Right hindlimb (tissue), 1 donor: ENCODE measurements around the gene TNKS2.
"Not testable (repeated sequence)": the region's sequence is repeated elsewhere in the genome, so short reads cannot be mapped to it uniquely, and the experiment has no call there.

Experiments
- DNase-seq: peaks from one replicate; pipeline ENCODE4 v3.0.0-alpha.2; 2018

The TNKS2 gene

DNA sequence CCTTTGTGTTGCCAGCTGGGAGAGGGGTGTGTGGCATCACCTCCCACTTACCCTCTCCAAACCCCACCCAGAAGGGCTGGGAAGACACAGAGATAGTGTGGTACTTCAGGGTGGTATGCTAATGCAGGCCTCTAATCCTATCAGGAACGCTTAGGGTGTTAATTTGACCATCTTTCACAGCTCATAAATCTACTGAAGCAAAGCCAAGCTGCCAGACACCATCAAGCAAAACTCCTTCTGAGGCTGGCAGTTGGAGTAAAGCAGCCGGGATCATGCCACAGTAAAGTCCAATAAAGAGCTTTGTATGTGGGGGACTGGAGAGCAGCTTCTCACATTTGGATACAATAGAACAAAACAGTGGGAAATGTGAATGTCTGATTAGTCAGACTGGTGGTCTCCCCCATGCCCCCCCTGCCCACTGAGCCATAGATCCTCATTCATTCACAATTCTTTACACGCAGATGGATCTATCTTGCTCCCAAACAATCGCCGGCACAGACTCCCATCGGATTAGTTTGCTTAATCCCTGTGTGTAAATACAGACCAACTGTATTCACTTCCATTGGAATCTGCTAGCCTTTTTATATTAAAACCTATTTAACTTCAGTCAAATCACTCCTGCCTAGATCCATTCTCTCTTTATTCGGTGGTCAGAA, 81.4 kb downstream of the TNKS2 start:
- no peak for DNase-seq

GRCh38 chr10:91880310-91880709, 82.1 kb downstream of the TNKS2 start:
- DNase-seq = no peak

DNA sequence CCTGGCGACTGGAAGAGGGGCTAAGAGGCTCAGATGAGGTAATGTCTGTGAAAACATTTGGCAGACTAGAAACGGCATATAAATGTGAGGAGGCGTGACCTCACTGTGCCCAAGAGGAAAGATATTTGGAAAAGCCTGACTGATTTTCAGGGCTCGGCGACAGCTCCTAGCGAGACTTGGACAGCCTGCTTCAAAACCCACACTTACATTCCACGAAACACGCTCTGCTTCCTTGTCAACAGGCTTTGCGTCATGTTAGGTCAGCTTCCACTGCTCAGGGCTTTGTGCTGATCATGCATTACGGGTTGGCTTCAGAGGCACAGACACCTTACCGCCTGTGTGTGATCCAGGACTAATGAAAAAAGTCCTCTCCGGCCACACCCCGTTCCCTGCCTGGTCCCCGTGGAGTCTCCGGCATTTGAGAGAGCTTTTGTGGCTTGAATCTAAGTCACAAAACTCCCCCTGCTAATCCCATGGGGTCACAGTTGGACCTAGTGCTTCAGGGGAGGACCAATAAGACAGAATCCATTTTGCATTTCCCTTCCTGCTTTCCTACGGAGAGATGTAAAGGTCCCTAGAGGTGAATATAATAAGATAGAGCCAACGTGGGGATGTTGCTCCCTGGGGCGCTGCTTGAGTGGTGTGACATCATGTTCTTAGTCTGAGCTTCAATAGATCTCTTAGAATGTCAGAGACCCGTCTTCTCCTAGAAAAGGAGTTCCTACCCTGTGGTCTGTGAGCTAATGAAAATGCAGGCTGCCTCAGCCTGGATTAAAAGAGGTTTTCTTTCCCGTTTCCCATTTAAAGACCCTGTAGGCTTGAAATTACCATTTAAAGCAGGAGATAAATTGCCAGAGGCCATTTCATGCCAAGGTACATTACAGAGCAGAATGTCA, 85.6 kb downstream of the TNKS2 start:
- DNase-seq = peak; percentile 61

- DNase-seq = no peak
These were observed 86.3 kb downstream of the TNKS2 start for GRCh38 chr10:91884536-91884935.

DNA sequence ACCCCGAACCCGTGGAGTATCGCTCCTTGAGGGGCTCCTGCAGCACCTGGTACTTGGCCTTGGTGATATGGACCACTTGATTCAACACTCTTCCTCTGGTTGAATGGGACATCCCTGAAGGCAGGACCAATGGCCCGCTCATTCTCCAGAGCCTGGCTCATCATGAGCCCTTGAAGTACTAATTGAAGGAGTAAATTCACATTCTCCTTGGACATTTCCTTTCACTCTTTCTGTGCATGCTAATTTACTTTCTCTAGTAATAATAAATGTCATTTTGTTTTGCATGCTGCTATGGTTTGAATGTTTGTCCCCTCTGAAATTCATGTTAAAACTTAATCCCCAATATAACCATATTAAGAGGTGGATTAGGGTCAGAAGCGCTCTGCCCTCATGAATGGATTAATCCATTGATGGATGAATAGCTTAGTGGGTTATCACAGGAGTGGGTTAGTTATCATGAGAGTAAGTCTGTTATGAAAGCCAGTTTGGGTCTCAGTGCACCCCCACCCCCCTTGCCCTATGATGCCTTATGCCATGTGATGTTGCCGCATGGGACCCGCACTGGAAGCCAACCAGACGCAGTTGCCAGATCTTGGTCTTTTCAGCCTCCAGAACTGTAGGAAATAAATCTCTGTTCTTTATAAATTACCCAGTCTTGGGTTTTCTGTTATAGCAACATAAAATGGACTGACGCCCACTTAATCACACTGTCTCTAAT, 87.3 kb downstream of the TNKS2 start:
- DNase-seq = no peak

GRCh38 chr10:91886954-91887271, 88.7 kb downstream of the TNKS2 start:
- DNase-seq = no peak

DNA sequence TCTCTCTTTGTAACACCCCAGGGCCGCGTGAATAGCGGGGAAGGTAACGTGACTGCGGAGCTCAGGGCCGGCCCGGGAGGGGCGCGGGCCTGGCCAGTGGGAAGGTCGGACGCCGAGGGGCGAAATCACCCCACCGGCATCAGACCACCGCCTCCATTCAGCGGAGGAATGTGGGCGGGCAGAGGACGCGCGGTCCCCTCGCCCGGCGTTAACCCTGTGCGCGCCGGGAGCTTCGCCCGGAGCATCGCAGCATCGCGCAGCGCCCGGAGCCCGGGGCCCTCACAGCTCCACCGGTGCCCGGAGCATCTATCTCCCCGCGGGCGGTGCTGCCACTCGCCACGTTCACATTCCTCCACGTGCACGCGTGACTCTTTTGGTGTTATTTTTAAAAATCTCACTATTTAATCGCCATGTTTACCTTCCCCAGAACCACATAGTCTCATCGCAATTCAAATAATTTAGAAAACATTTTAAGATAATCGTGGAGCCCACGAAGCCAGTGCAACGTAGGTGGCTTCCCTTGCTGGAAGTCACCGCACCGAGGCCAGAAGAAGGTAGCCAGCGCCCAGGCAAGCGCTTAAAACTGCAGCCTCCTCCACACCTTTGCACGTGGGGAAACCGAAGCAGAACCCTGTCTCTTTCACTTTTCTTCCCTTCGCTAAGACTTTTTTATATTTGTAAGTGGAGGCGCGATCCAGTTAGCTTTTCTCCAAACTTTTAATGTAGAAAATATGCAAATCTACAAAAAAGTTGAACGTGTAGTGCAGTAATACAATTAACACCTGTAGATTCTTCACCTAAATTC, 89.2 kb downstream of the TNKS2 start:
- peak; percentile 71 for DNase-seq

DNA sequence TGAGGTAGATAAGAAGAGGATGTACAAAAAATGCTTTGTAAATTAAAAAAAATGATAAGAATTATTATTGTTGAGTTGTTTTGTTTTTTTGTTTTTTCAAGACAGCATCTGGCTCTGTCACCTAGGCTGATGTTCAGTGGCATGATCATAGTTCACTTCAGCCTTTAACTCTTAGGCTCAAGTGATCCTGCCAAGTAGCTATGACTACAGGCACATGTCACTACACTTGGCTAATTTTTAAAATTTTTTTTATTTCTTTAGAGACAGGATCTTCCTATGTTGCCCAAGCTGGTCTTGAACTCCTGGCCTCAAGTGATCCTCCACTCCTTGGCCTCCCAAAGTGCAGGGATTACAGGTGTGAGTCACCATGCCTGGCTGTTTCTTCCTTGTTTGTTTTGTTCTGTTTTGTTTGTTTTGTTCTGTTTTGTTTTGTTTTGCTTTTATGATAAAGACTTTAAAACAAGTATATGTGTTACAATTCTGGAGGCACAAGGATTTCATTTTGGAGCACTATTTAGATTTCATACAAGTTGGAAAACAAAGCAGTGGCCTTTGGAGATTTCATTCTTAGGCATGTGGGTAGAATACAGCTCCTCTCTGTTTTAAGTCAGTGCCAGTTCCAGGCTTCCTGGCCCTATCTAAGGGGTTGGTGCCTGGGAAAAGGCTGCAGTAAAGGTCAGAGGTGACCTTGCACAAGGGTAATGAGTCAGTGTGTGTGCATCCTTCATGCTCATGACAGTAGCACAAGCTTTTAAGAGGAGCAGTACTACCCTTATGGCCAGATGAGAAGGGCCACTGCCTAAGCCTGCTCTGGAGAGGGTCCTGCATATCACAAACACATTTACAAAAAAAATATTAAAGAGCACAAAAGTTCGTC, 93.1 kb downstream of the TNKS2 start:
- DNase-seq = no peak

GRCh38 chr10:91893051-91893450, 94.8 kb downstream of the TNKS2 start:
- DNase-seq = no peak

DNA sequence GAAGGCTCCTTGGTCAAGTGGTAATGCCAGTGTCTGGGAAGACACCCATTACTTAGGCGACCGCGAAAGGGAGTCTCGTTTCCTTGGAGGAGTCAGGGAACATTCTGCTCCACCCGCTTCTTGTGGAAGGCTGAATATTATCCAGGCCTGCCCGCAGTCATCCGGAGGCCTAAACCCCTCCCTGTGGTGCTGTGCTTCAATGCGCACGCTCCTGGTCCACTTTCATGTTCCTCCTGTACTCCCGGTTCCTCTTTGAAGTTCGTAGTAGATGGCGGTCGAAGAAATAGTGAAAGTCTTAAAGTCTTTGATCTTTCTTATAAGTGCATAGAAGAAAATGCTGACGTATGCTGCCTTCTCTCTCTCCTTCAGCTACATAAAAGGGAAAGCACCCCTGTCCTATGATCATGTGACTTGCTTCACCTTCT, 96.0 kb downstream of the TNKS2 start:
- not testable (repeated sequence) for DNase-seq

DNA sequence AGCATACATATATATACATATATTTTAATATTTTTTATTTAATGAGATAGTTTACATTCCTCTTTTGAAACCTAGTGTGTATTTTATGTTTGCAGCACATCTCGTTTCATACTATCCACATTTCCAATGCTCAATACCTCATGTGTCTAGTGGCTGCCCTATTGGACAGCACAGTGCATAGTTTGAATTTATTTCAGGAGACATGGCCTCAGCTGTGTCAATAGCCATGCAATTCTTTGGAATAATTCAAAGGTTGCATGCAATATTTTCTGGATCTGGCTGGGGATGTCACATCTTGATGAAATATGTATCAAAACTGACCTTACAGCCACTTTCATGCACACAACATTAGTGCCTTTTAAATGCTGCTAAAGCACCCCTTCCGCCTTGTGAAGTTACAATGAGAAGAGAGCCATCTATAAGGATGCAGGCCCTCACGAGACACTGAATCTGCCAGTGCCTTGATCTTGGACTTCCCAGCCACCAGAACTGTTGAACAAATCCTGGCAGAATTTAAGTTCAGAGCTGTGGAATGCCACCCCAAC, 98.1 kb downstream of the TNKS2 start:
- DNase-seq = no peak

GRCh38 chr10:91897421-91897820, 99.2 kb downstream of the TNKS2 start:
- DNase-seq = no peak

GRCh38 chr10:91901784-91902677, 103.8 kb downstream of the TNKS2 start:
- no peak for DNase-seq

DNA sequence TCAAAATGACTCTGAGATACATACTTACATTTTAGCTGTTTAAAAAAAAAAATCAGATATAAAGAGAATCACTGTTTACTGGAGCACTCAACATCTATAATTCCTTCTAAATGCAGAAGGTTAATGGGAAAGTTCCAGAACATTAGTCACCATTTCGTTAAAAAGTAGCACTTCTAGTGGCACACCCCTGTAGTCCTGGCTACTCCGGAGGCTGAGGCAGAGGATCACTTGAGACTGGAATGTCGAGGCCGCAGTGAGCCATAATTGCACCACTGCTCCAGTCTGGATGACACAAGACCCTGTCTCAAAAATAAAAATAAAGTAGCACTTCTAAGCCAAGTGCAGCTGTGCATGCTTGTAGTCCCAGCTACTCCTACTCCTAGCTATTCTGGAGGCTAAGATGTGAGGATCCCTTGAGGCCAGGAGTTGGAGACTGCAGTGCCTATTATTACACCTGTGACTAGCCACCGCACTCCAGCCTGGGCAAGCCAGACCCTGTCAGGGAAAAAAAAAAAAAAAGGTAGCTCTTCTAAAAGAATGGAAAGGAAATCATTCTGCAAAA, 108.9 kb downstream of the TNKS2 start:
- no peak for DNase-seq

DNA sequence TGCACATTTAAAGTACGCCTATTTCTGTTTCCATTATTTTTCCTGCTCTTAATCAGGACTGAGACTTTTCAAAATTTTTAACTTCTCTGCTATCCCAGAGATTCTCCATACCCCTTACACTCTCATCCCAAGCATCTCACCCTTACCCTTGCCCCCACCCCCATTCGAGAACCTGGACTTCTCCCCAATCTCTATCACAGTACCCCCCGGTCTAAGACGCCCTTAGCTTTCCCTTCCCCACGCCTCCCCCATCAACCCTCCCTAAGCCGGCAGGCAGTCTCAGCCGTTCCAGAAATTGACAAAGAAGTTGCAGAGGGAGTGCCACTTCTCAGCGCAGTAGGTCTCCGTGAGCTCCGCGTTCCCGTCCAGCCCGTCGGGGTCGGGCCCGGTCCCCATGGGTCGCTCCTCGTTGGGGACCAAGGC, 109.7 kb downstream of the TNKS2 start:
- DNase-seq = no peak

- peak; percentile 90 for DNase-seq
These were observed 110.3 kb downstream of the TNKS2 start for GRCh38 chr10:91908337-91909116.

DNA sequence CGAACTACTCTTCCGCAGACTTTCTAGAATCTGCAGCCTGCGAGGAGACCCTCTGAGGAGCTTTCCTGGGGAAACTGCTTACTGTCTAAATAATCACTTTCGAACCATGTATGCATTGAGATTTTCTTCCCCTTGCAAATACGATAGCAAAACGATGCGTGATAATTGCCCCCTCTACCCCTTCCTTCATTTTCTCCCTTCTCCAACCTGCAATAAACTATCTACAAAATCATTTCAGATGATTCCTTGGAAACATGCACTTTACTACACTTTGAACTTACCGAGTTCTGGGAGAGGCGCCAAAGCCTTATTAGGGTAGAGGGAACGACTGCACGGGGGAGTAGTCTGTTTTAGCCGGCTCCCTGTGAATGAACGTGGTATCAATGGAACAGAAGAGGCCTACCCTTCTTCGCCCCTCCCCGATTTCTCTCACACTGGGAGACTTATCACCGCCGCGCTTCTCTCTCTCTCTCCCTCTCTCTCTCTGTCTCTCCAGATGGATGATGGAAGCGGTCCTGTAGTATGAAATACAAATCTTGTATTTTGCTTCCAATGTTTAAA, 111.0 kb downstream of the TNKS2 start, which contains the start of gene FGFBP3:
FGFBP3 (minus strand) TSS at position 370 of the 561 bp plus-strand sequence. CDS start 517 bp downstream, outside the sequence.
- DNase-seq = peak; percentile 61

DNA sequence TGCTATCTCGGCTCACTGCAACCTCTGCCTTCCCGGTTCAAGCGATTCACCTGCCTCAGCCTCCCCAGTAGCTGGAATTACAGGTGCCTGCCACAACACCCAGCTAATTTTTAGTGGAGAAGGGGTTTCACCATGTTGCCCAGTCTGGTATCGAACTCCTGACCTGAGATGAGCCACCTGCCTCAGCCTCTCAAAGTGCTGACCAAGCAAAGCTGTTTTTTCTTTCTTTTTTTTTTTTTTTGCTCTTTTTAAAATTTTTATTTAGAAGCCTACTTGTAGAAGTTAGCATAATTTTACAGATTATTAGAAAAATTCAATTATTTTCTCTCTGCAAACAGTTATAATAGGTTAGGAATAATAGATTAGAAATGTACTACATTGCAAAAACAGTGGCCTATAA, 112.2 kb downstream of the TNKS2 start:
- no peak for DNase-seq
